Measurements from ENCODE around the gene RYR2. TPM values are rescaled to one million over a fixed set of nuclear protein-coding genes. Genes with fewer than 3 reads are reported as not detected.

RYR2 gene
- total RNA-seq, 4 donors from 2014 or later = 0.20 to 0.60 (median 0.32) TPM

DNA sequence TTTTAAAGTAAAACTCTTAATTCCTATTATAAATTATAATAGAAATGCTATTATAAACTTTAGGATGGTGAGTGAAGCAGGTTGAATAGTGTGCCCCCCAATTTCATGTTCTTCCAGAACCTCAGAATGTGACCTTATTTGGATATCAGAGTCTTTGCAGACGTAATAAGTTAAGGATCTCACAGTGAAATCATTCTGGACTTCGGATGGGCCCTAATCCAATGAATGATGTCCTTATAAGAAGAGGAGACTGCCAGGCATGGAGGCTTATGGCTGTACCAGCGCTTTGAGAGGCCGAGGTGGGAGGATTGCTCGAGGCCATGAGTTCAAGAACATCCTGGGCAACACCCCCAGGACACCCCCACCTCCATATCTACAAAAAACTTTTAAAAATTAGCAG is 28.4 kb upstream of the RYR2 start:
- Histone ChIP-seq H3K4me1 (no peaks in the 10 kb centered on the region), H3K4me3 (no peak overlapping the region), H3K27ac (no peak overlapping the region), H3K36me3 (no peaks in the 10 kb centered on the region), H3K27me3 (no peaks in the 10 kb centered on the region), H3K9me3 (no peaks in the 10 kb centered on the region)
- 71 to 78% methylated on average over 5 of the region's 5 CpGs for WGBS, 2 donors
- TF ChIP-seq EP300 (IDR thresholded peaks at IDR 0.05) (no peak), POLR2A (IDR thresholded peaks at IDR 0.05) (no peak)
- TF ChIP-seq, protein P1, sequence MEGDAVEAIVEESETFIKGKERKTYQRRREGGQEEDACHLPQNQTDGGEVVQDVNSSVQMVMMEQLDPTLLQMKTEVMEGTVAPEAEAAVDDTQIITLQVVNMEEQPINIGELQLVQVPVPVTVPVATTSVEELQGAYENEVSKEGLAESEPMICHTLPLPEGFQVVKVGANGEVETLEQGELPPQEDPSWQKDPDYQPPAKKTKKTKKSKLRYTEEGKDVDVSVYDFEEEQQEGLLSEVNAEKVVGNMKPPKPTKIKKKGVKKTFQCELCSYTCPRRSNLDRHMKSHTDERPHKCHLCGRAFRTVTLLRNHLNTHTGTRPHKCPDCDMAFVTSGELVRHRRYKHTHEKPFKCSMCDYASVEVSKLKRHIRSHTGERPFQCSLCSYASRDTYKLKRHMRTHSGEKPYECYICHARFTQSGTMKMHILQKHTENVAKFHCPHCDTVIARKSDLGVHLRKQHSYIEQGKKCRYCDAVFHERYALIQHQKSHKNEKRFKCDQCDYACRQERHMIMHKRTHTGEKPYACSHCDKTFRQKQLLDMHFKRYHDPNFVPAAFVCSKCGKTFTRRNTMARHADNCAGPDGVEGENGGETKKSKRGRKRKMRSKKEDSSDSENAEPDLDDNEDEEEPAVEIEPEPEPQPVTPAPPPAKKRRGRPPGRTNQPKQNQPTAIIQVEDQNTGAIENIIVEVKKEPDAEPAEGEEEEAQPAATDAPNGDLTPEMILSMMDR (IDR thresholded peaks at IDR 0.05) = no peak
- no peak for DNase-seq (ENCODE audit: low spot score in 2 of 2)

- Histone ChIP-seq H3K9me3 (no peaks in the 10 kb centered on the region), H3K4me3 (no peak overlapping the region), H3K4me1 (no peaks in the 10 kb centered on the region), H3K27ac (no peak overlapping the region), H3K27me3 (no peaks in the 10 kb centered on the region), H3K36me3 (no peaks in the 10 kb centered on the region)
- 27 to 42% methylated on average over 1 of the region's 1 CpG for WGBS, 2 donors
- TF ChIP-seq, protein P1 (IDR thresholded peaks at IDR 0.05) = no peak
- TF ChIP-seq EP300 (IDR thresholded peaks at IDR 0.05) = no peak
- no peak for TF ChIP-seq POLR2A (IDR thresholded peaks at IDR 0.05)
- no peak for DNase-seq (ENCODE audit: low spot score in 2 of 2)
Observed at GRCh38 chr1:237016626-237017025, 25.4 kb upstream of the RYR2 start.

- no peak for DNase-seq (ENCODE audit: low spot score in 2 of 2)
- H3K27me3 ChIP-seq = no peaks in the 10 kb centered on the region
- no peaks in the 10 kb centered on the region for H3K36me3 ChIP-seq
- H3K4me3 ChIP-seq = no peak overlapping the region
- no peak for TF ChIP-seq EP300 (IDR thresholded peaks at IDR 0.05)
- TF ChIP-seq, protein P1 (IDR thresholded peaks at IDR 0.05) = no peak
- TF ChIP-seq POLR2A (IDR thresholded peaks at IDR 0.05) = no peak
- no peaks in the 10 kb centered on the region for H3K4me1 ChIP-seq
- no peak overlapping the region for H3K27ac ChIP-seq
- no peaks in the 10 kb centered on the region for H3K9me3 ChIP-seq
Observed at GRCh38 chr1:237018896-237019295, 23.1 kb upstream of the RYR2 start.

- no peak overlapping the region for H3K27ac ChIP-seq
- no peak for DNase-seq (ENCODE audit: low spot score in 2 of 2)
- H3K9me3 ChIP-seq = peaks cover 0 to 9% (median 0%) of the 10 kb centered on the region in 4 donors
- no peaks in the 10 kb centered on the region for H3K4me1 ChIP-seq
- 95 to 97% methylated on average over 8 to 9 of the region's 10 CpGs for WGBS, 2 donors
- no peak for TF ChIP-seq POLR2A (IDR thresholded peaks at IDR 0.05)
- no peak for TF ChIP-seq EP300 (IDR thresholded peaks at IDR 0.05)
- TF ChIP-seq, protein P1 (IDR thresholded peaks at IDR 0.05) = no peak
- H3K36me3 ChIP-seq = no peaks in the 10 kb centered on the region
- no peak overlapping the region for H3K4me3 ChIP-seq
- H3K27me3 ChIP-seq = no peaks in the 10 kb centered on the region
Observed at GRCh38 chr1:237025358-237026074, 16.5 kb upstream of the RYR2 start.

GRCh38 chr1:237029240-237029639 is 12.7 kb upstream of the RYR2 start:
- H3K27ac ChIP-seq = no peak overlapping the region
- H3K27me3 ChIP-seq = no peaks in the 10 kb centered on the region
- no peaks in the 10 kb centered on the region for H3K4me1 ChIP-seq
- 78 to 87% methylated on average over 3 of the region's 3 CpGs for WGBS, 2 donors
- H3K9me3 ChIP-seq = peaks cover 0 to 9% (median 0%) of the 10 kb centered on the region in 4 donors
- H3K4me3 ChIP-seq = no peak overlapping the region
- DNase-seq (ENCODE audit: low spot score in 2 of 2) = no peak
- H3K36me3 ChIP-seq = no peaks in the 10 kb centered on the region
- TF ChIP-seq EP300 (IDR thresholded peaks at IDR 0.05) (no peak), POLR2A (IDR thresholded peaks at IDR 0.05) (no peak)
- TF ChIP-seq, protein P1 (IDR thresholded peaks at IDR 0.05) = no peak

Measured in tibial nerve (tissue), 4 donors.